HFFc6 (cell line): ENCODE results near the gene CCDC136. TPM values are rescaled to one million over a fixed set of nuclear protein-coding genes. Genes with fewer than 3 reads are reported as not detected.

Experiments
- DNase-seq: peaks from one replicate; pipeline ENCODE4 v3.0.0-alpha.2; 2018
- H3K27ac Mint-ChIP-seq: 2 replicates; pipeline ENCODE4 v1.8.0; 2020; ENCODE audit warnings: mild to moderate bottlenecking, mixed read lengths
- H3K27me3 Mint-ChIP-seq: 2 replicates; pipeline ENCODE4 v1.8.0; 2021; ENCODE audit warnings: mild to moderate bottlenecking, moderate library complexity, mixed read lengths; ENCODE audit not compliant: insufficient read depth
- H3K36me3 Mint-ChIP-seq: 2 replicates; pipeline ENCODE4 v1.8.0; 2021; ENCODE audit warnings: low read depth, mixed read lengths
- H3K4me1 Mint-ChIP-seq: 2 replicates; pipeline ENCODE4 v1.8.0; 2020; ENCODE audit warnings: low read depth, mixed read lengths
- H3K4me3 Mint-ChIP-seq: 2 replicates; pipeline ENCODE4 v1.8.0; 2020; ENCODE audit warnings: mild to moderate bottlenecking, moderate library complexity, mixed read lengths
- H3K9me3 Mint-ChIP-seq: 2 replicates; pipeline ENCODE4 v1.8.0; 2020; ENCODE audit warnings: mild to moderate bottlenecking, mixed read lengths
- CTCF ChIP-seq: fragments of 200-600 bp; sonication (generic); IDR thresholded peaks from 2 replicates; pipeline ENCODE4 v1.5.0; 2021; ENCODE audit warnings: antibody characterized with exemption, mild to moderate bottlenecking
- total RNA-seq, 6 experiments: library from RNA; stranded (reverse); fragmentation: NEBNext Ultra II Directional; extraction: Animal tissue kit (Norgen Biotek cat#: 25700); gene quantifications; 2 replicates in 1 of 6; 3 replicates in 5 of 6; pipeline ENCODE4 v1.2.3, GENCODE V29; 2021

Gene CCDC136
- total RNA-seq, 6 experiments from 2014 or later, result 7.4 to 16.5 (median 13.7) TPM

- Mint-ChIP-seq H3K4me3 (no peak overlapping the region), H3K27ac (no peak overlapping the region), H3K9me3 (no peaks in the 10 kb centered on the region), H3K4me1 (peaks cover 24% of the 10 kb centered on the region), H3K36me3 (no peaks in the 10 kb centered on the region), H3K27me3 (peaks cover 20% of the 10 kb centered on the region)
- DNase-seq, result no peak
- no peak for TF ChIP-seq CTCF
These were observed 6.0 kb upstream of the CCDC136 start for GRCh38 chr7:128785738-128786137.

- no peak for TF ChIP-seq CTCF
- Mint-ChIP-seq H3K27ac (no peak overlapping the region), H3K27me3 (peaks cover 13% of the 10 kb centered on the region), H3K4me1 (peaks cover 10% of the 10 kb centered on the region), H3K36me3 (no peaks in the 10 kb centered on the region), H3K4me3 (no peak overlapping the region), H3K9me3 (no peaks in the 10 kb centered on the region)
- DNase-seq, result no peak
These were observed 3.0 kb upstream of the CCDC136 start for GRCh38 chr7:128788446-128789412.

- no peaks in the 10 kb centered on the region for H3K9me3 Mint-ChIP-seq
- H3K4me3 Mint-ChIP-seq, result peak overlapping the region; percentile 83
- peaks cover 13% of the 10 kb centered on the region for H3K27me3 Mint-ChIP-seq
- TF ChIP-seq CTCF, result no peak
- no peak for DNase-seq
- H3K36me3 Mint-ChIP-seq, result peaks cover 9% of the 10 kb centered on the region; the same call in 1 of the 2 replicates
- peaks cover 16% of the 10 kb centered on the region for H3K4me1 Mint-ChIP-seq
- H3K27ac Mint-ChIP-seq, result no peak overlapping the region
These were observed 1.3 kb upstream of the CCDC136 start for GRCh38 chr7:128790315-128791041.

GRCh38 chr7:128791972-128792327, 182 bp downstream of the CCDC136 start:
- H3K27ac Mint-ChIP-seq, result no peak overlapping the region
- peak overlapping the region; percentile 85 for H3K4me3 Mint-ChIP-seq
- H3K9me3 Mint-ChIP-seq, result no peaks in the 10 kb centered on the region
- H3K27me3 Mint-ChIP-seq, result peaks cover 9% of the 10 kb centered on the region
- H3K36me3 Mint-ChIP-seq, result peaks cover 13% of the 10 kb centered on the region
- TF ChIP-seq CTCF, result no peak
- no peak for DNase-seq
- peaks cover 30% of the 10 kb centered on the region for H3K4me1 Mint-ChIP-seq

- TF ChIP-seq CTCF, result no peak
- Mint-ChIP-seq H3K9me3 (no peaks in the 10 kb centered on the region), H3K36me3 (peaks cover 20% of the 10 kb centered on the region), H3K27me3 (peaks cover 9% of the 10 kb centered on the region), H3K4me3 (peak overlapping the region; percentile 85), H3K27ac (no peak overlapping the region), H3K4me1 (peaks cover 37% of the 10 kb centered on the region)
- DNase-seq, result no peak
These were observed 858 bp downstream of the CCDC136 start for GRCh38 chr7:128792471-128793180.
